Effector CD8-positive, alpha-beta T cell (primary cell): Measurements from ENCODE around the gene RLN1.
"Not testable (repeated sequence)": the region's sequence is repeated elsewhere in the genome, so short reads cannot be mapped to it uniquely, and the experiment has no call there.

Experiments used
- DNase-seq: peaks from one replicate; lab custom pipeline; 2025; lab: John Stamatoyannopoulos, UW
- total RNA-seq, 4 experiments: gene quantifications; one replicate each; lab custom pipeline; 2026; lab: John Stamatoyannopoulos, UW

RLN1 gene, protein sequence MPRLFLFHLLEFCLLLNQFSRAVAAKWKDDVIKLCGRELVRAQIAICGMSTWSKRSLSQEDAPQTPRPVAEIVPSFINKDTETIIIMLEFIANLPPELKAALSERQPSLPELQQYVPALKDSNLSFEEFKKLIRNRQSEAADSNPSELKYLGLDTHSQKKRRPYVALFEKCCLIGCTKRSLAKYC
- 1.1 to 2.3 (median 1.2) reads per million in 4 experiments for total RNA-seq

DNA sequence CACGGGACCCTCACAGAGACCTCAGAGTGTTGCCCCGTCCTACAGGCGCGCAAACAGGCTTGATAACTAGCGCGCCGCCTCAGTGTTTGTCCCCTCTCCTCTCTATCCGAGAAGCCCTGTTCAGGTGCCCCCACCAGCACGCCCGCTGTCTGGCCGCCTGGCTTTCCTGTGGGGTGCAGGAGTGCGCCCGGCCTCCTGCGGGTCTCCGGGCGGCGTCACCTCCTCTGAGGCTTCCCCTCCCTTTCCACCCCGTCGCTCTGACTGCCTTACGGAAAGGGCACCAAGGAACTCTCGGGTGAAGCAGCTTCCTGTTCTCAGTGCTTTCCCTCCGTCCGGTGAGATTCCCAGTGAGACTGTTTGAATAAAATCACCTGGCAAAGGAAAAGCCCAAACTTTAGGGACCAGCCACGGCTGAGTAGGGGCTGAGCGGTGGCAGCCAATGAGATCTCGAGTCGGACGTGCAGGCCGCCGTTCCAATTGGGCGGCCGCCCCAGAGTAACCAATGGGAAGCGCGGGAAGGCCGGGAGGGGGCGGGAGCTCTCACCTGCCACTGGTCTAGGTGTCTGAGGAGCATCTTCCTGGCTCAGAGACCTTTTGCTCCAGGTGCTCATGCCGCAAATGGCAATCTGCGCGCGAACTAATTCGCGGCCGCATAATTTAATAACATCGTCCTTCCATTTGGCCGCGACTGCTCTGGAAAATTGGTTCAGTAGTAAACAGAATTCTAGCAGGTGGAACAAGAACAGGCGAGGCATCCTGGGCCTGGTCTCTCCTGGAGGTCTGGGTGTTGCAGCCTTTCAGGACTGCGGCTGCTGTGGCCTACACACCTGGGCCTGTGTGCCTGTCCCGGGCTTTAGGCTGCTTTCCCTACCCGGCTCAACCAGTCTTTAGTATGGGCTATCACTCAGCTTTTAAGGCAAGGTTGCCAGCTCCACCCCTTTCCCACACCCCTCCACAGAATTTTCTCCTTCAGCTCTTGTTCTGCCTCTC is at the start of gene RLN1:
Gene RLN1, minus strand, starts transcription at position 885 of the 990 bp plus-strand sequence. Its CDS starts 130 bp downstream, at position 755.
- DNase-seq, result not testable (repeated sequence)

DNA sequence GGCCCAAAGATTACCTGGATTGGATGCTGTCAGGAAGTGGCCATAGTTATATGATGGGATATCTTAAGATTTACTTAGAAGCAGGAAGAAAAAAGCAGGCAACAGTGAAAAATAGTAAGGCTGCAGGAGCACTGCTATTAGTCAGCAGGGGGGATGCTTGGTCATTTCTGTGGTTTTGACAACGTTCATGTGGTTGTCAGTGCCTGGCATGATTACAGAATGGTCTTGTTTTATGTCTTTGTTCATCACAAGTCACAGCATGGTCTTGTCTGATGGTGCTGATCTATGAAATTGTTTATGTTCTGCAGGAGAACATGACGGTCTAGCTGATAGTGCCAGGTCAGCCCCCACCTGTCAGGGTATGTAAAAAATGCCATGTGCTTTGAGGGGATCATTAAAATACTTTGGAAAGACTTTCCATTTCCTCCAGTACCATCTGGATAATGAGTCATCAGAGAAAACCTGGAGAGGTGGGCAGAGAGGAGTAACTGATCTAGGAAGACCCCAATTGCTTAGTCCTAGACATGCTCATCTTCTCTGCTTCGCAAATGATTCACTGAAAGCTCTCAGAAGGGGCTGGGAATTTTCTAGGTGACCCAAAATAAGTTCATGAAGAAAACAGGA is 49.5 kb upstream of the RLN1 start:
- DNase-seq, result no peak

DNA sequence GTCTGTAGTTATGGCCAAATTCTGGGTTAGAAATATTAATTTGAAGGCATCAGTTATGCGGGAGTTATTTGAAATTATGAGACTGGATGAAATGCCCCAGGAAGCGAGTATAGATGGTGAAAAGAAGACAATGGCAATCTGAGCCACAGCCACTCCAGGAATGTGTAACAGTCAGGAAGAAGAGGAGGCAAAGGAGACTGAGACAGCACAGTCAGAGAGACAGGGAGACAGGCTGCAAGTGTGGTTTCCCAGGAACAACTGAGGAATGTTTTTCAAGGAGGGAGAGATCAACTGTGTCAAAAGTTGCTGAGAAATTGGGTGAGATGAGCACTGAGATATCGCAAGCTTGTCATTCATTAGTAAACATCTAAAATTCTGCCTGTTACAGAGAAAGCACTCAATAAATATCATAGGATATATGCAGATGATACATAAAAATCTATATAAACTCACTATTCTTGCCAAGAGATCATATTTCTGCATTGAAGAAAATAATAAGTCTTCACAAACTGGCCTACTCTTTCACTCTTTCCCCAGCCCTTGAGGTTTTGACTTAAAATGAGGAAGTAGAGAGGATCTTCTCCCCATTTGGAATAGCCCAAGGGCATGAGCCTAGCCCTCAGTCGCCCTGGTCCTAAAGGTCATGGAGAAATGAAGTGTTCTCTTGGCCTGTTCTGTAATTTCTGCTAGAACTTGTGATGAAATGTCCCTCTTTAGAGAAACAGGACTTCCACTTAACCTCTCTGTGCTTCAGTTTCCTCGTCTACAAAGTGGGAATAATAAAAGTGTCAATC is 48.5 kb upstream of the RLN1 start:
- DNase-seq, result no peak

DNA sequence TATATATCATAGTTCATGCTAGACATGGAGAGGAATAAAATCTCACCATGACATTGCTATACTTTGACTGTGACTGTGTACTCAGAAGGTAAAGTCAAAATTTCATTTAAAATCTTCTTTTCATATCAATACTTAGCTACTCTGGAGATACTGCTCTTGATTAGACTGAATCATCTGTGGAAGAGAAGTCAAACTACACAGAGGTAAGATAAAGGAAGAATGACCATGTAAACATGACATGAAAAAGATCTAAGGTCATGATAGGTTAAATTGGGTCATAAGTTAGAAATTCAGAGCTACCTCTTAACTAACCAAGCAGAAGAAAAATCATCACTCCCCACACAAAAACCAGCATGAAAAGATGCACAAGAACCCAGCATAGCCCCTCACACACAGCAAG is 44.8 kb upstream of the RLN1 start:
- DNase-seq, result no peak

DNA sequence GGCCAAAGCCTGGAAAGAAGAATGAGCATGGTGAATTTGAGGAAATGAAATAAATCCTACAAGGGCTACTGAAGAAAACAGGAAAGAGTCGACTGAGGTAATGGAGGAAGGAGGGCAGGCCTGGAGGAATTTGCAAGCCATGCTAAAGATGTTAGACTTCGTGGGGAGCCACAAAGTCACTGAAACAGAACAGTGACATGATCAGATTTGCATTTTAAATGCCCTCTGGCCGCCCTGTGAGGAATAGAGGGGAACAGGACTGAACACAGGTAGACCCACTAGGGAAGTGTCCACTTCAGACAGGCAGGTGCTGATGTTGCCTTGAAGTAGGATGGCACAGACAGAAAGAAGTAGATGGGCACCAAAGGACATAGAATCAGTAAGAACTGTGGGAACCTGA is 42.8 kb upstream of the RLN1 start:
- no peak for DNase-seq

DNA sequence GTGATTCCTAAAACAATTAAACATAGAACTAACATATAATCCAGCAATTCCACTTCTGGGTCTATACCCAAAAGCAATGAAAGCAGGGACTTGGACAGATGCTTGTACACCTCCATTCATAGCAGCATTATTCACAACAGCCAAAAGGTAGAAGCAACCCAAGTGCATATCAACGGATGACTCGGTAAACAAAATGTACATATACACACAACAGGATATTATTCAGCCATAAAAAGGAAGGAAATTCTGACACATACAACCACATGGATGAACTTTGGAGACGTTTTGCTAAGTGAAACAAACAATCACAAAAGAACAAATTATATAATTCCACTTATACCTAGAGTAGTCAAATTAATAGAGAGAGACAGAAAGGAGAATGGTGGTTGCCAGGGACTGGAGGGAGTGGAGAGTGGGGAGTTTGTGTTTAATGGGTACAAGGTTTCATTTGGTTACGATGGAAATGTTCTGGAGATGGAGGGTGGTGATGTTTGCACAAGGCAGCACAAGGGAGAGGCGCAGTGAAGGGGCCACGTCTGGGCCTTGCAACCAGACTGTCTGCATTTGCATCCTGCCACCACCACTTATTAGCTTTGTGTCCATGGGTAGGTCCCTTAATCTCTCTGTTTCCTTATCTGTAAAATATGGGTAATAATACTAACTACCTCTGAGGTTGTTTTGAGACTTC is 36.3 kb upstream of the RLN1 start:
- DNase-seq, result no peak

DNA sequence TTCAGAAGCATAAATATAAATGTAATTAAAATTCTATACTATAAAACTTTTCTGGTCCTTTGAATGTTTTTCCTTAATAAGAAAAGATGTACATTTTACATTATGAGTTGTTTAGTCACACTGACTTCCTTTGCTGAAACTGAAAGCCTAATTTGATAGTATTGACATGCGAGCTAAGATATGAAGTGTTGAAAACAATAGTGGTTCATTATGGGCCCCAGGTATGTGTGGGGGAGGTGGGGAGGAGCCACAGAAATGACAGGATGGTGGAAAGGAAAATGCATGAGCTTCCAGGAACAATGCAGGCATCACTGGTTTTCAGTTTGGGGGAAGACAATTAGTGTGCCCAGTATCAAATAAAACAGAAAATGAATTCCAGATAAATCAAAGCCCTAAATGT is 35.4 kb upstream of the RLN1 start:
- no peak for DNase-seq

DNA sequence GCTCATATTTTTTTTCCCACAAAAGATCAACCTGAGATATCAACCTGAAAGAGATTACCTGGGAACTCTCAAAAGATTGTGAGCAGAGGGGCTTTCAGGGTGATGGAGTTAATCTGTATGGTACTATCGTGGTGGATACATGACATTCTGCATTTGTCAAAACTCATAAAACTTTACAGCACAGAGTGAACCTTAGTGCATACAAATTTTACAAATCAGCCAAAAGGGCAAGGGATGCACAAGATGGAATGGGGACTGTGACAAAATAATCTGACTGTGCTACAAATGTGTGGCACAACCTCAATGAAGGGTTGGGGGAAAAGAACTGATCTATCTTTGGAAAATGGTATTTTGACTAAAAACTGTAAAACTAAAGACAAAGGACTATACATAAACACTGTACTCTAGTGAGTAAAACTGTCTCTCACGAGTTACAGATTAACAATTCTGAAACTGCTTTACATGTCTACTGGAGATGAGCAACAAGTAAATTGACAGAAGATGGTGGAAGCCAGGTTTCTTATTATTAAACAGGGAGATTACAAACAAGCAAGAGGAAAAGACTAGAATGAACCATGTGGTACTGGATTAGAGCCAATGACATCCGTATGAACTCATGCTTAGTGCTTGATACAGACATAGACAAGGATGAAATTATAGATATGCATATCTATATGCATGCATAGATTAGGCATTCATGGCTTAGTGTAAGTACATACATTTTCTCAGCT is 24.8 kb upstream of the RLN1 start:
- no peak for DNase-seq

DNA sequence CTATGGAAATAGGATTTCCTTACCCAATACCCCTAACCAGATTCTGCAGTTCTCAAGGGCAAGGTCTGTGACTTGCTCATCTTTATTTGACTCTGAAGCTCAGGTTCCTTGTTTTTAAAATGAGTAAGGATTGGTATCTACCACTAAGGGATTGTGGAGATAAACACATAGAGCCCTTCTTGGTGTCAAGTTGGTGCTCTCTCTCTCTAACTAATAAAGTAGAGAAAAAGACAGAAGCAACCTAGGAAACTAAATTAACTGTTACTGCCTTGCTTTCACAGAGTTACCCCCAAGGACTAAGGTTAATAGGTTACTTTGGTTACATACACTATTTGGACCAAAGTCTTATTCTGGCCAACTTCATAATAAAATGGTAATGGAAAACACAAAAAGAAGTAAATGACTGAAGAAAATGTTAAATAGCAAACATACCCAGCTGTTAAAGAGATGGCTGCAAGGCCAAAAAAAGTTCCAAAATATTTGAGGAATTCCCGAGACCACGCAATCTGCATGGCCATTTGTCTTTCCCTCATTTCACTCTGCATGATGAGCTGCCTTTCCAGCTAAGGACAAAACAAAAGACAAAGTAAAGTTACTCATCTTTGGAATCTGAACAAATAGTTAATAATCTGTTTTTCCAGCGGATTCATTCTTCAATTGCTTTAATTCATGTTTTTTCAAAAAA is 21.8 kb upstream of the RLN1 start:
- DNase-seq, result no peak

DNA sequence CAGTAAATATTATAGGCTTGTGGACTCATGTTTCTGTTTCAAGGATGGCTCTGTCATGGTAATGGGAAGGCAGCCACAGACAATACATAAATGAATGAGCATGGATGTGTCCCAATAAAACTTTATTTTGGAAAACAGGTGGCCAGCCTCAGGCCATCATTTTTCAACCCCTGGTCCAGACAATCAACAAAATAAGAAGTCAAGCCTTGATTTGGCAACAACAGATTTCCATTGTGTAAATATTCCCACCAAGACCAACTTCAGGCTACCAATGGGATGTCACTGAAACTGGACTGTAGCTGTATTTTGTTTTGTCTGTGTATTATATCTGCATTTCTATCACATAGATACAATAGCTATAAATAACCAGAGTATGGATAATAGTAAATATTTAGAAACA is 20.7 kb upstream of the RLN1 start:
- DNase-seq, result no peak

DNA sequence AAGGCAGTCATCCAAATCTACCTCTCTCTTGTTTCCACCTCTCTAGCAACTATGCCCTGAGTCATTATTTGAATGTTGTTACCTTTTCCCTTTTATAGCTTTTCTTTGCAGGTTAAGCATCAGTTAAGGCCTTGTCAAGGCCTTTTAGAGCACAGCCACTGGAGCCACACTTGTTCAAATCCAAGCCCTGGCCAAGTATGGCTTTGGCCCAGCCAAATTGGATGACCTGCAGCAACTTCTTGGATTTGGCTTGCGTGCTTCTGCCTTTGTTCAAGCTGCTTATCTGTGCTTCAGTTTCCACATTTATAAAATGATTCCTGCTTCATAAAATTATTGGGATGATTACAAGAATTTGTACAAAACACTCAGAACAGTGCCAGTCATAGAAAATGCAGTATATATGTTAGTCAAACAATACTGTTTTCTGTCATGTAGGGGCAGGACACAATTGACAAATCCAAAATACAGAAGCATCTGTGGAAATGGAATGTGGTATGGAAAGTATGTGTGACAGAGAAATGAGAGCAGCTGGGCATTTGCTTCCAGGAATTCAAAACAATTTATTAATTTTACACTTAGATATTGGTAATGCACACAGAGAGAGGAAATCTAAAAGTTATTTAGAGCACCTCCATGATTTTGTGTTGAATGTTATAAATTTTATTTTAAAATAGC is 17.9 kb upstream of the RLN1 start:
- no peak for DNase-seq

DNA sequence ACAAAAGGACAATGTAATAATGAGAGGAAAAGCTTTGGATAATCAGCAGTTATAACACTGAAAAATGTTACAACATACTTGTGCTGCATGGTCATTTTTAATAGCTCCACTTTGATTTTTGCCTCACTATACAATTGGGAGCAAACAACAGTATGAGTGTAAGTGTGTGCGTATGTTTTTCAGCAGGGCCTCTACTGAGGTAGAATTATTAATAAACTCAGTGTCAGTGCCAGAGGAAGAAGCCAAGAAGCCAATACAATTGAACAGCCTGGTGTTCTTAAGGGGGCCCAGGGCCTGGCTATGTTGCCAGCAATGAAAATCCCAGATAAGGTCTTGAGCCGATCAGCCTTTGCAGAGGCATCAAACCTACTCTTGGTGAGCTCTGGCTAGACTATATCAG is 16.1 kb upstream of the RLN1 start:
- no peak for DNase-seq

DNA sequence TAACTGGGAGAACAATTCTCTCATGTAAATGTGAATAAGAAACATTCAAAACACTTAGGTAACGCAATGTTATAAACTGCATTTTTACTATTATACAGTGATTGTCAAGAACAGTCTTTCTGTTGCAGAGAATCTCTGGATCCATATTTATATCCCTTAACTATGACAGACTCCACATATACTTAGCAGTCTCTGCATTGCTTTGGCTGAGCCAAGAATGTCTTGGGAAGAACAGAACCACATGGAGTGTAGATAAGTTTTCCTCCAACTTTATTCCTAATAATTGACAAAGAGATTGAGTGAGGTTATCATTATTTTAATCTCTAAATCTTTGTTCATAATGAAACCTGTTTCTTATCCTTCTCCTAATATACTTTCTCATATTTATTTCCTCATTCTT is 15.6 kb upstream of the RLN1 start:
- DNase-seq, result no peak

DNA sequence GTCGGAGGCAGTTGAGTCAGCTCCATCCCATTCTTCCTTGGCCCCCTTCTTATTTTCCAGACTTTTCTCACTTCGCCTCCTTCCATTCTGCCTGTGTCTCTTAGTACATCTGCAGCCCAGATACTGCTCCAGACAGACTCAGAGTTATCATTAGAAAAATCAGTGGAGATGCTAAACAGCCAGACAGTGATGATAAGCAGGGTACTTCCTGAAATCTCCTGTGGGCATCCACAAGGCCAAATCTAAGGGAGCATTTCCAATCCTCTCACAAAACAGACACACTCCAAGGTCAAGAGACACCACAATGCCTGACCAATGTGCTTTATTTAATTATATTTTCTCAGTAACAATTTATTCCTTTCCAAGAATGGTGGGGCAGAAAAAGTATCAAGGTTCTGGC is 14.5 kb upstream of the RLN1 start:
- DNase-seq, result no peak

DNA sequence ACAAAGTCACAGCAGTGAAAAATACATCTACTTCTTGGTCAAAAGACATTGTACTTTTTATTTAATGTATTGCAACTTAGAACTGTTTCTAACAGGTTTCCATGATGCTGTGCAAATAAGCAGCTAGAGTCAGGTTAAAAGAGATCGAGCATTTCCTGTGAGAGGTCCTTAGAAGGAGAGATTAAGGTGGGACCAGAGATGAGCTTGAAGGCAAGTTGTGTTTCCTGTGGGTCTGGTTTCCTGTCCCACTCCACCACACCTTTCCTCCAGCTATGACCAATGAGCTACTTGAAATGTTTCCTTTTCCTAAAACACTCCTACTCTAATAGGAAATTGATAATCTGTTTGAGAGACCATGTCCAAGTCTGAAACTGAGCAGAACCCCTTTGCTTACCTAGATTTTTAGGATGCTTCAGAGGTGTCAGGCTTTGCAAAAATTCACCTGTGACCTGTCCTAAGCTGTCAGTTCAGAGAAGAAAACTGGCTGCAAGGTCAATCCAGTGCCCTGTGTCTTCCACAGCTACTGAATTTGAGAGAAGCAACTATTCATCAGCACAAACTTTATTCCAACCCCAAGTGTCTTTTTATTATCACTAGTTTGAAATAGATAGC is 13.1 kb upstream of the RLN1 start:
- no peak for DNase-seq

DNA sequence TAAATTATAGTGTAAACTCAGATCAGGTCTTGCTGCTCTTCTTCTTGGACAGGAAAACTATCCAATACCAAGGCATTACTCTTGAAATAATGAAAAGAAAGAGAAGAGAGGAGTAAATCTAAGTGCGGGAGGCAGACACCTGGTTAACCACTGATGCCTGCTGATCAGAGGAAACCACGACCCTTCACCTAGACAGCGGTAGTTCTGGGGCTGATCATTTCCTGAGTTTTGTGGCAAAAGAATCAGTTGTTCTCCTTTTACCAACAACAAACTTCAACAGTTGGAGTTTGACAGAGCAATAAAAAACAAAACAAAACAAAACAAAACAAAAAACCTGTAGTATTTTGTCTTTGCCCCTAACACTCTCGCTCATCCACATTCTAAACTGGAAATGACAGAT is 3.0 kb downstream of the RLN1 start:
- no peak for DNase-seq

DNA sequence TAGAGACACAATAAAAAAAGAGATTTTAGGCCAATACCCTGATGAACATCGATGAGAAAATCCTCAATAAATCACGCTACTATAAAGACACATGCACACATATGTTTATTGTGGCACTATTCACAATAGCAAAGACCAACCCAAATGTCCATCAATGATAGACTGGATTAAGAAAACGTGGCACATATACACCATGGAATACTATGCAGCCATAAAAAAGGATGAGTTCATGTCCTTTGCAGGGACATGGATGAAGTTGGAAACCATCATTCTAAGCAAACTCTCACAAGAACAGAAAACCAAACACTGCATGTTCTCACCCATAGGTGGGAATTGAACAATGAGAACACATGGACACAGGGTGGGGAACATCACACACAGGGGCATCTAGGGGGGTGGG is 8.4 kb downstream of the RLN1 start:
- DNase-seq, result not testable (repeated sequence)

DNA sequence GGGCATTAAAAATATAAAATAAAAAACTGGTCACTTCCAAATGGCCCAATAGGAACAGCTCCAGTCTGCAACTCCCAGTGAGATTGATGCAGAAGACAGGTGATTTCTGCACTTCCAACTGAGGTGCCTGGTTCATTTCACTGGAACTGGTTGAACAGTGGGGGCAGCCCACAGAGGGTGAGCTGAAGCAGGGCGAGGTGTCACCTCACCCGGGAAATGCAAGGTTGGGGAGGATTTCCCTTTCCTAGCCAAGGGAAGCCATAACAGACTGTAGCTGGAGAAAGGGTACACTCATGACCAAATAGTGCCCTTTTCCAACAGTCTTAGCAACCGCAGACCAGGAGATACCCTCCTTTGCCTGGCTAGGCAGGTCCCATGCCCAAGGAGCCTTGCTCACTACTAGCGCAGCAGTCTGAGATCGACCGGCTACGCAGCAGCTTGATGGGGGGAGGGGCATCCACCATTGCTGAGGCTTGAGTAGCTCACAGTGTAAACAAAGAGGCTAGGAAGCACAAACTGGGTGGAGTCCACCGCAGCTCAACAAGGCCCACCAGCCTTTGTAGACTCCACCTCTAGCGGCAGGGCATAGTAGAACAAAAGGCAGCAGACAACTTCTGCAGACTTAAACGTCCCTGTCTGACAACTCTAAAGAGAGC is 12.7 kb downstream of the RLN1 start:
- DNase-seq, result no peak

DNA sequence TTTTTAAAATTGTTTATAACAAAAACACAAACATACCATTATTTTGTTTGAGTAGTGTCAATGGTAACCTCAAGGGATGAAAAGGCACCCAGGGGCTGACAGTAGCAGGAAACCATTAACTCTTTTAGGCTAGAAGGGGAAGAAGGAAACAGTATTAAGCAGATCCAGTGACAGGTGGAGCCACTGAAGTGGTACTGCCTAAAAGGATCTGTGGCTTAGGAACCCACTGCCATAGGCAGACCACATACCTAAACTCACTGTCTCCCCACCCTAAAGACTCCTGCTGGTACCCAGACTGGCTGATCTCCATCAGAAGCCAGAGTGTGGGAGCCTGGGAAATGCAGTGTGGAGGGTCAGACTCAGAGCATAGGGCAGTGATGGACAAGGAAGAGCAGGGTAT is 13.5 kb downstream of the RLN1 start:
- no peak for DNase-seq
